ENCODE measurements around the gene ZCCHC17.
A peak's percentile ranks its signal among the peaks of the same experiment; 100 is the strongest.

ZCCHC17 gene

GRCh38 chr1:31373897-31374486 lies 77.2 kb downstream of the ZCCHC17 start:
- TF ChIP-seq, protein P1, sequence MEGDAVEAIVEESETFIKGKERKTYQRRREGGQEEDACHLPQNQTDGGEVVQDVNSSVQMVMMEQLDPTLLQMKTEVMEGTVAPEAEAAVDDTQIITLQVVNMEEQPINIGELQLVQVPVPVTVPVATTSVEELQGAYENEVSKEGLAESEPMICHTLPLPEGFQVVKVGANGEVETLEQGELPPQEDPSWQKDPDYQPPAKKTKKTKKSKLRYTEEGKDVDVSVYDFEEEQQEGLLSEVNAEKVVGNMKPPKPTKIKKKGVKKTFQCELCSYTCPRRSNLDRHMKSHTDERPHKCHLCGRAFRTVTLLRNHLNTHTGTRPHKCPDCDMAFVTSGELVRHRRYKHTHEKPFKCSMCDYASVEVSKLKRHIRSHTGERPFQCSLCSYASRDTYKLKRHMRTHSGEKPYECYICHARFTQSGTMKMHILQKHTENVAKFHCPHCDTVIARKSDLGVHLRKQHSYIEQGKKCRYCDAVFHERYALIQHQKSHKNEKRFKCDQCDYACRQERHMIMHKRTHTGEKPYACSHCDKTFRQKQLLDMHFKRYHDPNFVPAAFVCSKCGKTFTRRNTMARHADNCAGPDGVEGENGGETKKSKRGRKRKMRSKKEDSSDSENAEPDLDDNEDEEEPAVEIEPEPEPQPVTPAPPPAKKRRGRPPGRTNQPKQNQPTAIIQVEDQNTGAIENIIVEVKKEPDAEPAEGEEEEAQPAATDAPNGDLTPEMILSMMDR (IDR thresholded peaks at IDR 0.05; ENCODE audit: low read depth, low read length), result no peak
- no peak for DNase-seq (ENCODE audit: extremely low read depth, low read depth)

GRCh38 chr1:31374511-31375196 lies 77.8 kb downstream of the ZCCHC17 start:
- peak; percentile 37 for DNase-seq (ENCODE audit: extremely low read depth, low read depth)

GRCh38 chr1:31376375-31377134 lies 79.7 kb downstream of the ZCCHC17 start:
- peak; percentile 64 for DNase-seq (ENCODE audit: extremely low read depth, low read depth)
- TF ChIP-seq, protein P1 (IDR thresholded peaks at IDR 0.05; ENCODE audit: low read depth, low read length), result no peak

More at GRCh38 chr1:31374511-31375196, 77.8 kb downstream of the ZCCHC17 start:
- TF ChIP-seq, protein P1 (IDR thresholded peaks at IDR 0.05; ENCODE audit: low read depth, low read length), result no peak

GRCh38 chr1:31377364-31377863 lies 80.6 kb downstream of the ZCCHC17 start:
- DNase-seq (ENCODE audit: extremely low read depth, low read depth), result no peak
- TF ChIP-seq, protein P1 (IDR thresholded peaks at IDR 0.05; ENCODE audit: low read depth, low read length), result no peak

DNA sequence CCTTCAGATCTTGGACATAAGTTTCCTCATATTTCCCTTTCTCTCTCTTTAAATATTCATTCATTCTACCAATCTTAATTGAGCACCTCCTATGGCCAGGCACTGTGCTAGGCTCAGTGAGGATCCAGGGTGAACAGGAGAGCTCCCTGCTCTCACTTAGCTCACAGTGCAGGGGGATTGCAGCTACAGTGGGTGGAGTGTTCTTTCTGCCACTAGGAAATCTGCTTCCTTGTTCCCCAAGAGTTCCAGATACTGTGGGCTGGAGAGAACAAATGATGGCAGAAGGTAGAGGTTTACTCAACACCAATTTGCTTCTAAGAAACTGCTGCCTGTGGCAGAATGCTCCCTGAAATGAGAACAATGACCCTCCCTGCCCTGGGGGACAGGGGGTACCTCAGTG lies 81.2 kb downstream of the ZCCHC17 start:
- TF ChIP-seq, protein P1 (IDR thresholded peaks at IDR 0.05; ENCODE audit: low read depth, low read length), result no peak
- no peak for DNase-seq (ENCODE audit: extremely low read depth, low read depth)

GRCh38 chr1:31380181-31380580 lies 83.3 kb downstream of the ZCCHC17 start:
- TF ChIP-seq, protein P1 (IDR thresholded peaks at IDR 0.05; ENCODE audit: low read depth, low read length), result no peak
- DNase-seq (ENCODE audit: extremely low read depth, low read depth), result no peak

Data from AG09319 (cell line).